K562 (cell line): ENCODE results near the gene MEGF9.

Source experiments
- JUNB ChIP-seq: fragments of 450-650 bp; formaldehyde crosslinking; conservative IDR thresholded peaks from 2 replicates; pipeline ENCODE4 v1.4.0; 2020; ENCODE audit warnings: mild to moderate bottlenecking
- KDM1A ChIP-seq, 2 experiments: fragments of 450-650 bp; IDR thresholded peaks; 2 replicates each; pipeline ENCODE4 v1.6.1; 2016; ENCODE audit warnings: mild to moderate bottlenecking in 2 of 2
- ZNF23 ChIP-seq: fragments of 250-450 bp; sonication (Bioruptor Pico); IDR thresholded peaks from 2 replicates; pipeline ENCODE4 v1.4.0; 2020; ENCODE audit warnings: mild to moderate bottlenecking

GRCh38 chr9:120572472-120572871 is 141.8 kb downstream of the MEGF9 start:
- TF ChIP-seq KDM1A (IDR thresholded peaks at IDR 0.05) (no peak), ZNF23 (CRISPR knock-in tag) (no peak), JUNB (CRISPR knock-in tag) (no peak)
